GM19328 (cell line): Measurements from ENCODE around the gene GMPR.

Source experiments
- ATAC-seq: cut with Tn5 transposase; IDR thresholded peaks from one replicate; pipeline ENCODE4 v1.9.1; 2021; ENCODE audit warnings: mild to moderate bottlenecking, moderate library complexity; ENCODE audit not compliant: unreplicated experiment

GMPR gene

GRCh38 chr6:16324606-16325225, 86.3 kb downstream of the GMPR start:
- ATAC-seq = no peak

GRCh38 chr6:16326531-16326930, 88.1 kb downstream of the GMPR start:
- ATAC-seq = no peak

- ATAC-seq = no peak
Measured at GRCh38 chr6:16326971-16327776, 88.8 kb downstream of the GMPR start.

- ATAC-seq = no peak
Measured at GRCh38 chr6:16327777-16328325, 89.5 kb downstream of the GMPR start.

GRCh38 chr6:16329233-16329632, 90.8 kb downstream of the GMPR start:
- no peak for ATAC-seq

GRCh38 chr6:16331384-16332174, 93.2 kb downstream of the GMPR start:
- ATAC-seq = no peak

GRCh38 chr6:16332175-16332542, 93.8 kb downstream of the GMPR start:
- ATAC-seq = peak; percentile 81

GRCh38 chr6:16333580-16333979, 95.2 kb downstream of the GMPR start:
- ATAC-seq = no peak

GRCh38 chr6:16334671-16335070, 96.3 kb downstream of the GMPR start:
- no peak for ATAC-seq

GRCh38 chr6:16335176-16335575, 96.8 kb downstream of the GMPR start:
- no peak for ATAC-seq

GRCh38 chr6:16336056-16336818, 97.8 kb downstream of the GMPR start:
- no peak for ATAC-seq

- ATAC-seq = no peak
Measured at GRCh38 chr6:16336911-16337294, 98.5 kb downstream of the GMPR start.

GRCh38 chr6:16337295-16337975, 99.0 kb downstream of the GMPR start:
- no peak for ATAC-seq

GRCh38 chr6:16338577-16339264, 100.3 kb downstream of the GMPR start:
- no peak for ATAC-seq

- ATAC-seq = no peak
Measured at GRCh38 chr6:16339265-16339587, 100.8 kb downstream of the GMPR start.

- no peak for ATAC-seq
Measured at GRCh38 chr6:16343593-16343992, 105.2 kb downstream of the GMPR start.

- no peak for ATAC-seq
Measured at GRCh38 chr6:16344756-16345155, 106.4 kb downstream of the GMPR start.
